Fibroblast of skin of right quadriceps (primary cell): ENCODE measurements around the gene NBPF1.
"Not testable (repeated sequence)": the region's sequence is repeated elsewhere in the genome, so short reads cannot be mapped to it uniquely, and the experiment has no call there.

Experiments used
- DNase-seq: peaks from one replicate; pipeline ENCODE4 v3.0.0-alpha.2; 2013

NBPF1 gene

DNA sequence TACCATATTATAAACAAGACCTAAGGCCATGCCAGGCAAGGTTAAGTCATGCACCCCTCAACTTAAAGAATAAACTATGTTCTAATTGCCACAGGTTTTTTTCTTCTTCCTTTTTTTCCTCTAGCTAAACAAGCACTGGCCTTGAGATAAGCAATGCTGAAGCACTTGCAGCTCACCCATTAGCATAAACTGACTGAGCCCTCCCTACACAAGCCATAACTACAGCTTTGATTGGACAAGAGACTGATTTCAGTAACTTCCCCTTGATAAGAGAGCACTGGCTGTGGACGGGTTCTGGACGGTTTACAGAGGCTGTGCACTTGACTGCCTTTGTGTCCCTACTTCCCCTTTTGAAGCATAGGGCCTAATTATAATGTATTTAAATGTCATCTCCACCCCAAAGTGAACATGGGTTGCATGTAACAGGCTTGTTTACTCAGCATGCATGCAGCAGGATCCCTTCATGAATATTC lies 72.9 kb downstream of the NBPF1 start:
- not testable (repeated sequence) for DNase-seq

DNA sequence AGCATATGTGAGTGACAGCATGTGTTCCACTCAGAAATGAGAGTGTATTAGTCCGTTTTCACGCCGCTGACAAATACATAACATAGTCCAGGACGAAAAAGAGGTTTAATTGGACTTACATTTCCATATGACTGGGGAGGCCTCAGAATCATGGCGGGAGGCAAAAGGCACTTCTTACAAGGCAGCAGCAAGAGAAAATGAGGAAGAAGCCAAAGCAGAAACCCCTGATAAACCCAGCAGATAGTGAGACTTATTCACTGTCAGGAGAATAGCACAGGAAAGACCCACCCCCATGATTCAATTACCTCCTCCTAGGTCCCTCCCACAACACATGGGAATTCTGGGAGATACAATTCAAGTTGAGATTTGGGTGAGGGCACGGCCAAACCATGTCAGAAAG lies 75.8 kb downstream of the NBPF1 start:
- DNase-seq = not testable (repeated sequence)

GRCh38 chr1:16536796-16537195 lies 76.6 kb downstream of the NBPF1 start:
- DNase-seq = not testable (repeated sequence)

- not testable (repeated sequence) for DNase-seq
Observed at GRCh38 chr1:16535898-16536297, 77.5 kb downstream of the NBPF1 start.

DNA sequence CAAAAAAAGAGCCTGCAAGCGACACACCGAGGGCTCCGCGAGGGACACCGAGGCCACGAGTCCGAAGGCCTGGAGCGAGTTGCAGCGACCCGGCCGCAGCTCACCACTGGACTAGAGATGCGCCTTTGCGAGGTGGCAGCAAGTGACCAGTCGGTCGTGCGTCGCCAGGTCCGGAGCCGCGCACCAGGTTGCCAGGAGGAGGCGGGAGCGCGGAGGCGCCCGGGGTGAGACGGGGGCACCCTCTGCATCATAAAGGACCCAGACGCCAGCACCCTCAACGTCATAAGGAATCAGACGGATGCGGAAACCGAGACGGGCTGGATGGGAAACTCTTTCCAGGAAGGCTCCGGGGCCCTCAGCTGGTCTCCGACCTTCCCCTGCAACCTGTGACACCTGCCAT lies 77.9 kb downstream of the NBPF1 start:
- not testable (repeated sequence) for DNase-seq

- DNase-seq = peak; percentile 78
Observed at GRCh38 chr1:16534829-16535456, 78.4 kb downstream of the NBPF1 start.

DNA sequence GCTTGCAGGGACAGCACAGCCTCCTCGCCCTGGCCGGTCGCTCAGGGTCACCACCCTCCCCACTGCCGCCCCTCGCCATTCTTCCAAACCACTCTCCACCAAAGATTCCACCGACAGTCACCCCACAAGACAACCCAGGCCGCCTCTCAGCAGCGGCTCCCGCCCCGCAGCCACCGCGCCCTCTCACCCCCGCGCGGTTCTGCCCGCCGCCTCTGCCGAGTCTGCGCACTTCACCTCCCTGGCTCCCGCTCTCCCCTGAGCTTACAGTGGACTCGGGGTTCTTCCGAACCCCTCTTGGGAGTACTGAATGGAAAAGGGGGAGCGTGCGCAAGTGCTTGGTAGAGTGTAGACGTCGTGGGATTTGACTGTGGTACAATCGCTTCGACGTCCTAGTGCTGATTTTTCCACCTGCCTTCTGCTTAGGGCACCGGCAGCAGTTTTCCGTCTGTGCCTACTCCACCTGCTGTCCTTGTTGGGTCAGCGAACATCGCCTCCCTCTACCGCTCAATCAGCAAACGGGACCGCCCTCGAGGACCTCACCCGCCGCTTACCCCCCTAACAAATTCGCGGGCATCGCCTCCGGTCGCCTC lies 79.0 kb downstream of the NBPF1 start:
- not testable (repeated sequence) for DNase-seq

GRCh38 chr1:16532235-16532991 lies 81.0 kb downstream of the NBPF1 start:
- not testable (repeated sequence) for DNase-seq

GRCh38 chr1:16528338-16528737 lies 85.0 kb downstream of the NBPF1 start:
- not testable (repeated sequence) for DNase-seq

DNA sequence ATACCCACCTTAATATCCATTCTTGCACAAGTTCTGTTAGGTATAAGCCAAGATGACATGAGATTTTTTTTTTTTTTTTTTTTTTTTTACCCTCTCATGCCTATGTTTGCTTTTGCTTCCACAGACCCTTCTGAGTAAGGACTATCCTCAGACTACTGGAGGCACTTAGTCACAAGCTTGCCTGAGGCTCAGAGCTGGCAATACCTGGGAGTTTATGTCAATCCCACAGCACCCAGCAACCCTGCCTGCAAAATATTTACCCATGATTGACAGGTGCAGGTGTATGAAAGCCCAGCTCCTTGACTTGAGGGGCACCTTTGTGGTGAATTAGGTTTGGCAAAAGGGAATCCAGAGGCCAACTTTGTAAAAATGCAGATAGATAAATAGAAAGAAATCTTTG lies 87.6 kb downstream of the NBPF1 start:
- not testable (repeated sequence) for DNase-seq

DNA sequence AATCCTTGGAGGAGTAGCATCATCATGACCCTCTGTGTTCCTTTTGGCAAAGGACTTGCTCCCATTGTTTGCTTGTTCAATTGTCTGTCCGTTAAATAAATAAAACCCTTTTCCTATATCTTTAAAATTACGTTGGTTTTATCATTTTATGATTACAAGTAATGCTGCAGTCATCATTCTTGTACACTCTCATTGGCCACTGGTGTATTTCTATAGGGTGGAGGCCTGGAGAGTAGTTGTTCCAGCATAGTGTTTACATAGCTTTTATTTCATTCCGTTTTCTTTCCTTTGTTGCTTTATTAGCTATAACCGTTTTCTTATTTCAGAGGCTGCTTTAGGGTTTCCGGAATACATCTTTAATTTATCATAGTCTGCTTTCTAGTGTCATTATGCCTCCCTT lies 91.7 kb downstream of the NBPF1 start:
- DNase-seq = not testable (repeated sequence)

GRCh38 chr1:16521288-16521583 lies 92.1 kb downstream of the NBPF1 start:
- no peak for DNase-seq

- not testable (repeated sequence) for DNase-seq
Observed at GRCh38 chr1:16520435-16521287, 92.7 kb downstream of the NBPF1 start.

DNA sequence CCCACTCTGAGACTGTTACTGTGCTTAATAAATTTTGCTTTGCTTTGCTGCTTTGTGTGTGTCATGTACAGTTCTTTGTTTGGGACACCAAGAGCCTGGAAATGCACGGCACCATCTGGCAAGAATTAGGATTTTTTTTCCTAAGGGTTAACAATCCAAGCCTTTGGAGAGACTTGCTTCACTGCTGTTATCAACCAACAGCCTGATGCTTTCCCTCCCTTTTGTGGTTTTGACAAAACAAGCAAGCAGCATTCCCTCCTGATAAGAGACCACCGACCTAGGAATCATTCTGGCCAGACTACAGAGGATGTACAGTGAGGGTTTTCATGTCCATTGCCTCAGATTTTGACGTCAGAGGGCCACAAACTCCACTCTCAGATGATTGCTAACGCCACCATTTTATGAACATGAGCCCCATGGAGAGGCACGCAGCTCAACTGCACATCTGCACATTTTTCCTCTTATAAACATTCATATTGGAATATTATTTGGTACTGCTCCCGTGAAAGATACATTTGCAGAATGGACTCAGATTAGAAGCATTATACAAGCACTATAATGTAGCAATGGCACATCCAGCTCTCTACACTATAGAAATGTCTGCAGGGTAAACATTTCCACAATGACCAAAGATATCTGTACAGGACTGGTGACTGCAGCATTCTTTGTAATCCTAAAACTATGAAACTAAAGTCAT lies 94.0 kb downstream of the NBPF1 start:
- DNase-seq = not testable (repeated sequence)

DNA sequence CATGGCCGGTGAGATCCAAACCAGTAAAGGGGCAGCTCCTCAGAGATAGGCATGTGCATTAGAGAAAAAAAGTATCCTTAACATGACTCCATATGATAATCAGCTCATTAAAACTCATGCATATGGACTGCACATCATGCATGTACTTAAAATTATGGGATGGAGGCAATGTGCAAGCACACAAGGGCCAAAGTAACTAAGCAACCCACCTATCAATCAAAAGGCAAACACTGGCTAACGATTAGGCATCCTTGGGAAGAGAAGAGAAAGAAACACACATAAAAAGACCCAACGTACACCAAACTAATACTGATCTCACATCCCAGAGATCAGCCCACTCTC lies 94.5 kb downstream of the NBPF1 start:
- DNase-seq = not testable (repeated sequence)

- not testable (repeated sequence) for DNase-seq
Observed at GRCh38 chr1:16516694-16517410, 96.5 kb downstream of the NBPF1 start.

GRCh38 chr1:16514107-16515055 lies 99.0 kb downstream of the NBPF1 start, which contains the start of gene RNU1-1:
Gene RNU1-1 (minus strand): TSS chr1:16514285.
- DNase-seq = peak; percentile 76

DNA sequence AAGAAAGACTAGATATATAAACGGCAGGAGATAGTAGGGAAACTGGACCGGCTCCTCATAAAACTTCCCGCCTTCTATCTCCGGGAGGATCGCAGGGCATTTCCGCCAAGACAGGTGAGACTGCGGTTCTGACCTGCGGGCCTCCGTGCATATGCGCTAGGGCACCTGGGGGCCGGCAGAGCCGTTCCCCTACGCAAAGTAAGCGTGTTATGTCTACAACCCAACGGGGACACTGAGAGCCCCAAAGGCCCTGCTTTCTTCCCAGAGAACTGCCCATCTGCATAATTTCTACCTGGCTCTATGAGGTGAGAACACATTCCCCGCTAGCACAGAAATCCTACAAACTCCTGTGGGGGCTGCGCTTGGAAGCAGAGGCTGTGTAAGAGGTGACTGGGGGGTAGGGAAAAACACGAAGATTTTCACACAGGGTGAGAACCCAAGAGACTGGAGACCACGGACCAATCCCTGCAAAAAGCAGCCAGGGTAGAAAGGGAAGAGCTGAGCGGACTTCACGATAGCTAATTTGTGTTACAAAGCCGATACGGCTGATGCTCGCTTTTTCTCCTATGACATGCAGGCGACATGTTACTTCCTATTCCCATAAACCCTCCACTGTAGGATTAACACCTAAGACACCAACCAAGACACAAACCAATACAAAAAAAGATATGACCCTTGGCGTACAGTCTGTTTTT lies 99.8 kb downstream of the NBPF1 start:
- peak; percentile 98 for DNase-seq

- DNase-seq = not testable (repeated sequence)
Observed at GRCh38 chr1:16512624-16513411, 100.5 kb downstream of the NBPF1 start.
